SU-DHL-6 (cell line): ENCODE results near the gene KLLN.
"Not testable (repeated sequence)": the region's sequence is repeated elsewhere in the genome, so short reads cannot be mapped to it uniquely, and the experiment has no call there.

Experiments
- H2AFZ ChIP-seq: fragments of 200-600 bp; sonication (generic); 2 replicates; pipeline ENCODE4 v1.6.1; 2014; ENCODE audit warnings: low read depth, mild to moderate bottlenecking, moderate library complexity, mixed read lengths, antibody characterized with exemption, low read length; ENCODE audit not compliant: severe bottlenecking
- H3F3A ChIP-seq: fragments of 200-600 bp; shearing (Covaris generic); 2 replicates; pipeline ENCODE4 v1.6.0; 2016; ENCODE audit warnings: antibody characterized with exemption, mild to moderate bottlenecking; ENCODE audit not compliant: insufficient read depth
- H3K27ac ChIP-seq: fragments of 200-600 bp; sonication (generic); 2 replicates; pipeline ENCODE4 v1.5.1; 2016; ENCODE audit warnings: low read depth, mild to moderate bottlenecking, low read length, moderate library complexity, mixed read lengths
- H3K27me3 ChIP-seq: fragments of 200-600 bp; sonication (generic), shearing (Covaris generic); 2 replicates; pipeline ENCODE4 v1.6.0; 2014; ENCODE audit warnings: mild to moderate bottlenecking, low read length
- H3K36me3 ChIP-seq: fragments of 200-600 bp; sonication (generic); 2 replicates; pipeline ENCODE4 v1.6.1; 2014; ENCODE audit warnings: mild to moderate bottlenecking, low read length, mixed read lengths
- H3K4me2 ChIP-seq: fragments of 300-600, 200-600 bp; shearing (Covaris generic), sonication (generic); 2 replicates; pipeline ENCODE4 v1.6.0; 2014; ENCODE audit warnings: low read length, low read depth, mild to moderate bottlenecking; ENCODE audit not compliant: poor library complexity, severe bottlenecking
- H3K4me3 ChIP-seq: fragments of 200-600 bp; sonication (generic); 2 replicates; pipeline ENCODE4 v1.5.1; 2014; ENCODE audit warnings: antibody characterized with exemption, low read length, mild to moderate bottlenecking, mixed read lengths; ENCODE audit not compliant: insufficient read depth, poor library complexity, severe bottlenecking
- H3K79me2 ChIP-seq: fragments of 200-600 bp; sonication (generic); 2 replicates; pipeline ENCODE4 v1.6.1; 2014; ENCODE audit warnings: mild to moderate bottlenecking, low read length, moderate library complexity; ENCODE audit not compliant: insufficient read depth
- H3K9ac ChIP-seq: fragments of 200-600 bp; sonication (generic); 2 replicates; pipeline ENCODE4 v1.7.0; 2014; ENCODE audit warnings: mild to moderate bottlenecking, low read length
- H3K9me2 ChIP-seq: fragments of 200-600 bp; sonication (generic); replicated peaks from 2 replicates; pipeline ENCODE4 v1.6.1; 2014; ENCODE audit warnings: low read length; ENCODE audit not compliant: insufficient read depth
- H3K9me3 ChIP-seq: fragments of 200-600 bp; sonication (generic); 2 replicates; pipeline ENCODE4 v1.6.1; 2014; ENCODE audit warnings: low read length, mixed read lengths; ENCODE audit not compliant: insufficient read depth
- H4K20me1 ChIP-seq: fragments of 200-600 bp; sonication (generic); 2 replicates; pipeline ENCODE4 v1.6.1; 2014; ENCODE audit warnings: low read depth, mild to moderate bottlenecking, antibody characterized with exemption, low read length, moderate library complexity, mixed read lengths
- EZH2phosphoT487 ChIP-seq: fragments of 200-600 bp; sonication (generic), shearing (Covaris generic); conservative IDR thresholded peaks from 2 replicates; pipeline ENCODE4 v1.6.1; 2018; ENCODE audit warnings: mild to moderate bottlenecking, antibody characterized with exemption, low read length, moderate library complexity, mixed read lengths
- TF ChIP-seq, protein P1 (sequence below): fragments of 200-600 bp; sonication (generic); IDR thresholded peaks from one replicate; pipeline ENCODE4 v1.5.1; 2017; ENCODE audit warnings: antibody characterized with exemption, mild to moderate bottlenecking, low read length, moderate library complexity; ENCODE audit not compliant: insufficient read depth, poor library complexity, severe bottlenecking

Gene KLLN

DNA sequence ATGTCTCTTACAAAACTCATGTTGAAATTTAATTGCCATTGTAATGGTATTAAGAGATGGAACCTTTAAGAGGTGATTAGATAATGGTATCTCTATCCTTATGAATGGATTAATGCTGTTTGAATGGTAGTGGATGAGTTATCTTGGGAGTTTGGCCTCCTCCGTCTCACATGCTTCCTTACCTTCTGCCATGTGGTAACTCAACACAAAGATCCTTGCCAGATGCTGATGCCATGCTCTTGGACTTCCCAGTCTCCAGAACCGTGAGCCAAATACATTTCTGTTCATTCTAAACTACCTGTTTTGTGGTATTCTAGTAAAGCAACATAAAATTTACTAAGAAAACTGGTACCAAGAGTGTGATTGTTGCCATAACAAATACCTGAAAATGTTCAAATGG is 23.3 kb upstream of the KLLN start:
- no peak for TF ChIP-seq EZH2phosphoT487
- TF ChIP-seq, protein P1, sequence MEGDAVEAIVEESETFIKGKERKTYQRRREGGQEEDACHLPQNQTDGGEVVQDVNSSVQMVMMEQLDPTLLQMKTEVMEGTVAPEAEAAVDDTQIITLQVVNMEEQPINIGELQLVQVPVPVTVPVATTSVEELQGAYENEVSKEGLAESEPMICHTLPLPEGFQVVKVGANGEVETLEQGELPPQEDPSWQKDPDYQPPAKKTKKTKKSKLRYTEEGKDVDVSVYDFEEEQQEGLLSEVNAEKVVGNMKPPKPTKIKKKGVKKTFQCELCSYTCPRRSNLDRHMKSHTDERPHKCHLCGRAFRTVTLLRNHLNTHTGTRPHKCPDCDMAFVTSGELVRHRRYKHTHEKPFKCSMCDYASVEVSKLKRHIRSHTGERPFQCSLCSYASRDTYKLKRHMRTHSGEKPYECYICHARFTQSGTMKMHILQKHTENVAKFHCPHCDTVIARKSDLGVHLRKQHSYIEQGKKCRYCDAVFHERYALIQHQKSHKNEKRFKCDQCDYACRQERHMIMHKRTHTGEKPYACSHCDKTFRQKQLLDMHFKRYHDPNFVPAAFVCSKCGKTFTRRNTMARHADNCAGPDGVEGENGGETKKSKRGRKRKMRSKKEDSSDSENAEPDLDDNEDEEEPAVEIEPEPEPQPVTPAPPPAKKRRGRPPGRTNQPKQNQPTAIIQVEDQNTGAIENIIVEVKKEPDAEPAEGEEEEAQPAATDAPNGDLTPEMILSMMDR: no peak
- peaks cover 100% of the 10 kb centered on the region for H3K79me2 ChIP-seq
- H3K36me3 ChIP-seq: peaks cover 70% of the 10 kb centered on the region
- no peaks in the 10 kb centered on the region for H3K9me2 ChIP-seq
- no peak overlapping the region for H3K4me2 ChIP-seq
- no peak overlapping the region for H2AFZ ChIP-seq
- no peak overlapping the region for H3K9ac ChIP-seq
- H3K27me3 ChIP-seq: no peaks in the 10 kb centered on the region
- no peak overlapping the region for H3K4me3 ChIP-seq
- 0 out of 2 replicates have a peak, but pooled peaks cover 3% of the 10 kb centered on the region for H3F3A ChIP-seq
- H3K9me3 ChIP-seq: no peaks in the 10 kb centered on the region
- H4K20me1 ChIP-seq: peaks cover 39% of the 10 kb centered on the region
- no peak overlapping the region for H3K27ac ChIP-seq

DNA sequence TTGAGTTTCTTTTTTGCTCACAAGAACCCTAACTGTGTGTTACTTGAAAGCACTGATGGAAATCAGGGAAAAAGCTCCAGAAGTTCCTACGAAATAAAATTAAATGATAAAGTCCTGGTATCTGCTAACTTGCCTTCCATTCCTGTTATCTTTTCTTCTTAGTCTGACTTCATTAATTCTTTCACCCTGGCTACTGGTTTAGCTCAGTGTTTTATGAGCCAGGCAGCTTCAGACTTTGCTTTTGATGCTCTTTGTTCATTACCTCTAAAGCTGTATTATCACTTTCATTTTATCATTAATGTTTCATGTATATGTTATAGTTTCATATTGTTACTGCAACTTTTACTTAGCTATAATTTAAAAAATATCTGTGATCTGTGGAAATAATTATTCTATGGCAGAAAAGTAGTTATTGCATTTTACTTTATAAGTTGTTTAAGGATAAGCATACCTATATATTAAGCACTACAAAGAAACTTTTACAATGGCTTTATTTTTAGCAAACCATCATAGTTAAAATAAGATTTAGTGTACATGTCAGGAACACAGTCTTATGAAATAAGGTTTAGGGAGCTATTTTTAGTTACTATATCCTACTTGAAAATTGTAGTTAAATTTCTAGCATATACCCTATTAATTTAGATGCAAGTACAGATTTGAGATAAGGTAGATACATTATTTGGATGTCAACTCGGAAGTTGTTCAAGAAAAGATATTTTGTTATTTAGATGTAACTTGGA is 19.4 kb upstream of the KLLN start:
- TF ChIP-seq EZH2phosphoT487: no peak
- TF ChIP-seq, protein P1: no peak
- Histone ChIP-seq H3K4me3 (no peak overlapping the region), H3F3A (peaks cover 8% of the 10 kb centered on the region; the same call in 1 of the 2 replicates), H3K9me3 (no peaks in the 10 kb centered on the region), H3K9ac (no peak overlapping the region), H3K27ac (no peak overlapping the region), H3K36me3 (peaks cover 87% of the 10 kb centered on the region), H2AFZ (no peak overlapping the region), H3K4me2 (no peak overlapping the region), H3K79me2 (peaks cover 97% of the 10 kb centered on the region), H3K9me2 (no peaks in the 10 kb centered on the region), H3K27me3 (no peaks in the 10 kb centered on the region), H4K20me1 (peaks cover 53% of the 10 kb centered on the region)

DNA sequence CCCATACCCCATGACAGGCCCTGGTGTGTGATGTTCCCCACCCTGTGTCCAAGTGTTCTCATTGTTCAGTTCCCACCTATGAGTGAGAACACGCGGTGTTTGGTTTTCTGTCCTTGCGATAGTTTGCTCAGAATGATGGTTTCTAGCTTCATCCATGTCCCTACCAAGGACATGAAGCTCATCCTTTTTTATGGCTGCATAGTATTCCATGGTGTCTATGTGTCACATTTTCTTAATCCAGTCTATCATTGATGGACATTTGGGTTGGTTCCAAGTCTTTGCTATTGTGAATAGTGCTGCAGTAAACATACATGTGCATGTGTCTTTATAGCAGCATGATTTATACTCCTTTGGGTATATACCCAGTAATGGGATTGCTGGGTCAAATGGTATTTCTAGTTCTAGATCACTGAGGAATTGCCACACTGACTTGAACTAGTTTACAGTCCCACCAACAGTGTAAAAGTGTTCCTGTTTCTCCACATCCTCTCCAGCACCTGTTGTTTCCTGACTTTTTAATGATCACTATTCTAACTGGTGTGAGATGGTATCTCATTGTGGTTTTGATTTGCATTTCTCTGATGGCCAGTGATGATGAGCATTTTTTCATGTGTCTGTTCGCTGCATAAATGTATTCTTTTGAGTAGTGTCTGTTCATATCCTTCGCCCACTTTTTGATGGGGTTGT is 18.2 kb upstream of the KLLN start:
- H3K27me3 ChIP-seq, H2AFZ ChIP-seq, H3K4me3 ChIP-seq, H3K4me2 ChIP-seq, H3K9me3 ChIP-seq, H3K9ac ChIP-seq, H3K9me2 ChIP-seq, H3K27ac ChIP-seq: not testable (repeated sequence)
- peaks cover 61% of the 10 kb centered on the region for H4K20me1 ChIP-seq
- peaks cover 16% of the 10 kb centered on the region; the same call in 1 of the 2 replicates for H3F3A ChIP-seq
- peaks cover 88% of the 10 kb centered on the region for H3K36me3 ChIP-seq
- peaks cover 97% of the 10 kb centered on the region for H3K79me2 ChIP-seq

DNA sequence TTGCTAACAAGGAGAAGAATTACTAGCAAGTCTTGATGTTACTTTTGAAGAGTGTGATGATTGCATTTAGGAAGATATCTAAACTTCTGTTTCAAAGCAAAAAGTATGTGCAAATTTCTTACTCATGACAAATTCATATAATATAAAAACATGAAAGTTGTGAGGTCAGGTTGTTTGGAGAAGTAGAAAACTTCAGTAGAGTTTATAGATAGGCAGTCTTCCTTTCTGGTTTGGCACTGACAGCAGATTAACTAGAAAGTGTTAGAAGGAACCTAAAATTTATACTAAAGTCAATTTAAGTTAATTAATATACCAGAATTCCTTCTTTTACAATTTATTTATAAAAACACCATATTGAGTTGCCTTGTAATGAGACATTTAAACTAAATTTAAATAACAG is 17.0 kb upstream of the KLLN start:
- Histone ChIP-seq H3K27ac (no peak overlapping the region), H4K20me1 (peaks cover 62% of the 10 kb centered on the region), H3K9ac (no peak overlapping the region), H3F3A (peaks cover 23% of the 10 kb centered on the region; the same call in 1 of the 2 replicates), H3K4me3 (no peak overlapping the region), H3K79me2 (peaks cover 97% of the 10 kb centered on the region), H3K27me3 (no peaks in the 10 kb centered on the region), H3K36me3 (peaks cover 88% of the 10 kb centered on the region), H3K9me3 (no peaks in the 10 kb centered on the region), H3K9me2 (no peaks in the 10 kb centered on the region), H3K4me2 (no peak overlapping the region), H2AFZ (no peak overlapping the region)
- TF ChIP-seq, protein P1: no peak
- no peak for TF ChIP-seq EZH2phosphoT487
